GM12873 (cell line): ENCODE measurements around the gene C11orf58.

ENCODE experiments used
- TF ChIP-seq, protein P1 (sequence below): IDR thresholded peaks from 2 replicates; pipeline ENCODE4 v1.5.1; 2012; ENCODE audit warnings: low read depth, mild to moderate bottlenecking, moderate library complexity, low read length, control low read depth; ENCODE audit not compliant: insufficient read depth; ENCODE audit errors: missing control alignments

The C11orf58 gene

GRCh38 chr11:16738947-16739815 lies 734 bp downstream of the C11orf58 start:
- TF ChIP-seq, protein P1, sequence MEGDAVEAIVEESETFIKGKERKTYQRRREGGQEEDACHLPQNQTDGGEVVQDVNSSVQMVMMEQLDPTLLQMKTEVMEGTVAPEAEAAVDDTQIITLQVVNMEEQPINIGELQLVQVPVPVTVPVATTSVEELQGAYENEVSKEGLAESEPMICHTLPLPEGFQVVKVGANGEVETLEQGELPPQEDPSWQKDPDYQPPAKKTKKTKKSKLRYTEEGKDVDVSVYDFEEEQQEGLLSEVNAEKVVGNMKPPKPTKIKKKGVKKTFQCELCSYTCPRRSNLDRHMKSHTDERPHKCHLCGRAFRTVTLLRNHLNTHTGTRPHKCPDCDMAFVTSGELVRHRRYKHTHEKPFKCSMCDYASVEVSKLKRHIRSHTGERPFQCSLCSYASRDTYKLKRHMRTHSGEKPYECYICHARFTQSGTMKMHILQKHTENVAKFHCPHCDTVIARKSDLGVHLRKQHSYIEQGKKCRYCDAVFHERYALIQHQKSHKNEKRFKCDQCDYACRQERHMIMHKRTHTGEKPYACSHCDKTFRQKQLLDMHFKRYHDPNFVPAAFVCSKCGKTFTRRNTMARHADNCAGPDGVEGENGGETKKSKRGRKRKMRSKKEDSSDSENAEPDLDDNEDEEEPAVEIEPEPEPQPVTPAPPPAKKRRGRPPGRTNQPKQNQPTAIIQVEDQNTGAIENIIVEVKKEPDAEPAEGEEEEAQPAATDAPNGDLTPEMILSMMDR, result no peak

- TF ChIP-seq, protein P1, result no peak
Measured at GRCh38 chr11:16741473-16741872, 3.0 kb downstream of the C11orf58 start.

- TF ChIP-seq, protein P1, result no peak
Measured at GRCh38 chr11:16743478-16743877, 5.0 kb downstream of the C11orf58 start.

DNA sequence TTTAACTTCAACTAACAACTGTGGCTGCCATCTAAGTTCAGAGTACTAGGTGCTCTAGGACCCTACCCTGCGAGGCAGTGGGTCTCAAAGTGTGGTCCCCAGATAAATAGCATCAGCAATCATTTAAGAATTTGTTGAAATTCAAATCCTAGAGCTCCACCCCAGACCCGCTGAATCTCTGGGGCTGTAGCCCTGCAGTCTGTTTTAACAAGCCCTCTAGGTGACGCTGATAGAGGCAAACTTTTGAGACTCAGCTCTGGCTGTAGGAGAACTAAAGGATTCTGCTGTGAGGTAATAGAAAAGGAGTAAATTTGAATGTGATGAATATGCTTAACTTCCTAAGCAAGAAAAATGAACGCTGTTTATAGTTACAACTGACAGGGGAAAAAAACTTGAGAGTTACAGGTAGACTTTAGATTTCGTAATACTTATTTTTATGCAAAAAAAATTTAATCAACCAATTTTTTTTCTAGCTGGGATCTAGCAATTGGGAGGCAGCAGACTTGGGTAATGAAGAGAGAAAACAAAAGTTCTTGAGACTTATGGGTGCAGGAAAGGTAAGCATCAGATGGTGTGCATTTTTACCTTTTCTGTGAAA lies 5.8 kb downstream of the C11orf58 start:
- TF ChIP-seq, protein P1, result no peak

- TF ChIP-seq, protein P1, result no peak
Measured at GRCh38 chr11:16745950-16746605, 7.6 kb downstream of the C11orf58 start.

GRCh38 chr11:16749092-16749491 lies 10.6 kb downstream of the C11orf58 start:
- TF ChIP-seq, protein P1, result no peak

DNA sequence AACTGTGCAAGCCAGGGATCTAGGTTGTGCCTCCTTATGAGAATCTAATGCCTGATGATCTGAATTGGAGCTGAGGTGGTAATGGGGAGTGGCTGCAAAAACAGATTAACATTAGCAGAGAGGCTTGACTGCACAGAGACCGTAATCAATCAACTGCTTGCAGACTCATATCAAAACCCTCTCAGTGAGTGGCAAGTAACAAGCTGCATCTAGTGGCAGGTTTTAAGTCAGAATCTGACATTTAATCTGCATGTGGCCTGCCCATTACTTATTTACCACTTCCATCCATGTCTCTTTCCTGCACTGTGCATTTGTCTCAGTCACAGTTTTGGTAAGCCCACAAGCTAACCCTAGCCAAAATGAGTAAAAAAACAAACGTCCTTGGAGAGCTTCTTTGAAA lies 11.2 kb downstream of the C11orf58 start:
- TF ChIP-seq, protein P1, result no peak
